Prostate gland (tissue), 2 donors: ENCODE results near the gene NRXN2.

Source experiments
- POLR2A ChIP-seq: fragments of 450-650 bp; IDR thresholded peaks from one replicate; pipeline ENCODE4 v1.6.1; 2016; ENCODE audit warnings: antibody characterized with exemption, mild to moderate bottlenecking
- POLR2AphosphoS5 ChIP-seq: sonication (generic); formaldehyde crosslinking; IDR thresholded peaks from one replicate; pipeline ENCODE4 v1.6.1; 2017; ENCODE audit warnings: antibody characterized with exemption
- TF ChIP-seq, protein P1 (sequence below), 4 experiments: fragments of 200-600 bp in 2 of 4; fragments of 450-650 bp in 2 of 4; sonication (generic) in 2 of 4; IDR thresholded peaks; 1 replicate in 3 of 4; 2 replicates in 1 of 4; pipeline ENCODE4 v1.5.1; 2016 to 2019; ENCODE audit warnings: antibody characterized with exemption in 4 of 4, mild to moderate bottlenecking in 2 of 4, moderate library complexity in 2 of 4

DNA sequence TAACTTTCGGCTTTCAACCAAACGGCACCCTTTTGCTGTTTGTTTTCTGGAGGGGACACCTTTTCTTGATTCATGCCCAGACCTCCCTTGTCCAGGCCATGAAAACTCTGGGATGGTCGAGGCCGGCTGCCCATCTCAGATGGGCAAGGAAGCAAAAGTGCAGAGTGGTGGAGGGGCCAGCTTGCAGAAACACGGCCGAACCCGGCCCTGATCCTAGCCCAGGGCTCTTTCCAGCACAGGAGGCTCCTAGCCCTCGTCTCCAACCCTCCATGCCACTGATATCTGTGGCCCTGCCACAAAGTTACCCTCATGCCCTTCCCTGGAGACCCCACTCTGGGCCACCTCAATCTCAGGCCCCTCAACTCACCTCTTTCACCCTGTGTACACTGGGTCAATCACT lies 150.9 kb downstream of the NRXN2 start:
- TF ChIP-seq POLR2AphosphoS5 (no peak), POLR2A (no peak)
- TF ChIP-seq, protein P1, sequence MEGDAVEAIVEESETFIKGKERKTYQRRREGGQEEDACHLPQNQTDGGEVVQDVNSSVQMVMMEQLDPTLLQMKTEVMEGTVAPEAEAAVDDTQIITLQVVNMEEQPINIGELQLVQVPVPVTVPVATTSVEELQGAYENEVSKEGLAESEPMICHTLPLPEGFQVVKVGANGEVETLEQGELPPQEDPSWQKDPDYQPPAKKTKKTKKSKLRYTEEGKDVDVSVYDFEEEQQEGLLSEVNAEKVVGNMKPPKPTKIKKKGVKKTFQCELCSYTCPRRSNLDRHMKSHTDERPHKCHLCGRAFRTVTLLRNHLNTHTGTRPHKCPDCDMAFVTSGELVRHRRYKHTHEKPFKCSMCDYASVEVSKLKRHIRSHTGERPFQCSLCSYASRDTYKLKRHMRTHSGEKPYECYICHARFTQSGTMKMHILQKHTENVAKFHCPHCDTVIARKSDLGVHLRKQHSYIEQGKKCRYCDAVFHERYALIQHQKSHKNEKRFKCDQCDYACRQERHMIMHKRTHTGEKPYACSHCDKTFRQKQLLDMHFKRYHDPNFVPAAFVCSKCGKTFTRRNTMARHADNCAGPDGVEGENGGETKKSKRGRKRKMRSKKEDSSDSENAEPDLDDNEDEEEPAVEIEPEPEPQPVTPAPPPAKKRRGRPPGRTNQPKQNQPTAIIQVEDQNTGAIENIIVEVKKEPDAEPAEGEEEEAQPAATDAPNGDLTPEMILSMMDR (IDR thresholded peaks at IDR 0.05) = no peak
